ENCODE measurements around the gene DLG2. TPM values are rescaled to one million over a fixed set of nuclear protein-coding genes. Genes with fewer than 3 reads are reported as not detected.

The DLG2 gene
- total and polyA plus RNA-seq, 2 of the 4 experiments (the other 2 are of a cell fraction): 0.31 to 0.36 TPM

DNA sequence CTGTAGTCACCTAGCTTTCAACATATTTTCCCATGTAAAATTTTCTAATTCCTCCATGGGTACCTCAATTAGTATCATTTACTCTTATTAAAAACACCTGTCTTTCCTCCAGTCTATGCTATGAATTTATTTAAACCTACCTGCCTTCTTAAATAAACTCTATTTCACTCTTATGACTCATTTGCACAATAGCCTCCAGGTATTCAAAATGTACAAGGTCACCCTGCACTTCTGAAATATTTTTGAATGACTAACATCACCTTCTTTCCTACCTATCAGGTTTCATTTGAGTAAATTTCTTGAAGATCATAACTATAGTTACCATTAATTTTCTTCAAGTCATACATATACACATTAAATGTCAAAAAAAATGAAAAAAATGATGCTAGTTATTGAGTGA is 939.7 kb downstream of the DLG2 start:
- intact Hi-C loops (cut with micrococcal nuclease) (no loop called here), dilution Hi-C loops (cut with HindIII; ENCODE audit: low sequenced_read_pairs, unreplicated experiment) (no loop called here), in situ Hi-C loops (cut with MboI; ENCODE audit: low sequenced_read_pairs) (no loop called here)
- H3K79me1 ChIP-seq (ENCODE audit: low read depth in 1 of 2, low read length in 2 of 2): no peaks in the 10 kb centered on the region
- H2AFZ ChIP-seq (replicated peaks; ENCODE audit: low read length, poor library complexity): no peak overlapping the region
- no peak overlapping the region for H2BK20ac ChIP-seq (ENCODE audit: low read depth, low read length)
- peaks cover 4% of the 10 kb centered on the region; the same call in 1 of the 2 replicates for H3K9me3 ChIP-seq (ENCODE audit: control insufficient read depth, insufficient read depth, low read length)
- H4K20me1 ChIP-seq (ENCODE audit: insufficient read depth, low read length): no peaks in the 10 kb centered on the region
- no peak overlapping the region for H2BK15ac ChIP-seq (ENCODE audit: low read depth, low read length)
- H3K23ac ChIP-seq (ENCODE audit: low read depth, low read length): no peak overlapping the region
- ATAC-seq (ENCODE audit: low read depth) (no peak), DNase-seq (no peak)
- H3K36me3 ChIP-seq (ENCODE audit: control insufficient read depth, insufficient read depth, low read length): no peaks in the 10 kb centered on the region
- no peaks in the 10 kb centered on the region for H3K9me1 ChIP-seq (ENCODE audit: insufficient read depth, low read length)
- H2AK5ac ChIP-seq (ENCODE audit: low read depth, low read length): no peak overlapping the region
- no peak overlapping the region for H3K4ac ChIP-seq (ENCODE audit: low read depth, low read length)
- H3K14ac ChIP-seq (replicated peaks; ENCODE audit: low read depth, low read length): no peak overlapping the region
- no peak for TF ChIP-seq CEBPB (IDR thresholded peaks at IDR 0.05; ENCODE audit: low read depth, low read length)
- no peak for TF ChIP-seq MXI1 (IDR thresholded peaks at IDR 0.05; ENCODE audit: borderline replicate concordance, low read depth, low read length)
- no peak for TF ChIP-seq BHLHE40 (IDR thresholded peaks at IDR 0.05; ENCODE audit: low read depth, low read length)
- TF ChIP-seq, protein P1, sequence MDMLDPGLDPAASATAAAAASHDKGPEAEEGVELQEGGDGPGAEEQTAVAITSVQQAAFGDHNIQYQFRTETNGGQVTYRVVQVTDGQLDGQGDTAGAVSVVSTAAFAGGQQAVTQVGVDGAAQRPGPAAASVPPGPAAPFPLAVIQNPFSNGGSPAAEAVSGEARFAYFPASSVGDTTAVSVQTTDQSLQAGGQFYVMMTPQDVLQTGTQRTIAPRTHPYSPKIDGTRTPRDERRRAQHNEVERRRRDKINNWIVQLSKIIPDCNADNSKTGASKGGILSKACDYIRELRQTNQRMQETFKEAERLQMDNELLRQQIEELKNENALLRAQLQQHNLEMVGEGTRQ (IDR thresholded peaks at IDR 0.05; ENCODE audit: low read depth, low read length): no peak
- TF ChIP-seq MAZ (IDR thresholded peaks at IDR 0.05; ENCODE audit: borderline replicate concordance, low read depth, low read length): no peak
- TF ChIP-seq RCOR1 (IDR thresholded peaks at IDR 0.05; ENCODE audit: insufficient replicate concordance, low read length): no peak
- no peak overlapping the region for H2AK9ac ChIP-seq (replicated peaks; ENCODE audit: low read depth, low read length, poor library complexity)
- POLR2A ChIA-PET (ENCODE audit: unreplicated experiment): no interaction called here
- H2BK5ac ChIP-seq (ENCODE audit: low read depth, low read length, poor library complexity, severe bottlenecking): no peak overlapping the region
- no peaks in the 10 kb centered on the region for H3K4me1 ChIP-seq (ENCODE audit: control insufficient read depth, insufficient read depth, low read length)
- no peak overlapping the region for H4K91ac ChIP-seq (ENCODE audit: insufficient read depth, low read depth, low read length)
- no peak overlapping the region for H3K56ac ChIP-seq (ENCODE audit: extremely low read depth, insufficient read depth, low read length)
- H3K27me3 ChIP-seq (ENCODE audit: control insufficient read depth, insufficient read depth, low read length): no peaks in the 10 kb centered on the region
- no peak overlapping the region for H4K5ac ChIP-seq (ENCODE audit: low read depth, low read length)
- no peak overlapping the region for H3K4me2 ChIP-seq (ENCODE audit: low read depth, low read length)
- BruUV-seq (replicated peaks): no TSS peak
- CTCF ChIA-PET: no interaction called here
- no peak overlapping the region for H2BK120ac ChIP-seq (ENCODE audit: low read depth, low read length)
- H4K8ac ChIP-seq (ENCODE audit: low read depth in 2 of 2, low read length in 2 of 2): no peak overlapping the region
- no peak overlapping the region for H3K4me3 ChIP-seq (ENCODE audit: insufficient read depth, low read depth, low read length)
- no peak overlapping the region for H3K18ac ChIP-seq (ENCODE audit: low read depth, low read length)
- no peak overlapping the region for H3K9ac ChIP-seq (ENCODE audit: low read depth, low read length)
- H3K27ac ChIP-seq (ENCODE audit: insufficient read depth, low read length): no peak overlapping the region

All from IMR-90 (cell line).